C4-2B (cell line): ENCODE measurements around the gene LYPLA2.

ENCODE experiments used
- H3K27ac ChIP-seq: fragments of 450-650 bp; 2 replicates; pipeline ENCODE4 v1.5.1; 2017
- ZFX ChIP-seq: fragments of 450-650 bp; IDR thresholded peaks from 2 replicates; pipeline ENCODE4 v1.6.1; 2017
- TF ChIP-seq, protein P1 (sequence below): fragments of 450-650 bp; conservative IDR thresholded peaks from 2 replicates; pipeline ENCODE4 v1.5.1; 2017; ENCODE audit warnings: mild to moderate bottlenecking

The LYPLA2 gene

DNA sequence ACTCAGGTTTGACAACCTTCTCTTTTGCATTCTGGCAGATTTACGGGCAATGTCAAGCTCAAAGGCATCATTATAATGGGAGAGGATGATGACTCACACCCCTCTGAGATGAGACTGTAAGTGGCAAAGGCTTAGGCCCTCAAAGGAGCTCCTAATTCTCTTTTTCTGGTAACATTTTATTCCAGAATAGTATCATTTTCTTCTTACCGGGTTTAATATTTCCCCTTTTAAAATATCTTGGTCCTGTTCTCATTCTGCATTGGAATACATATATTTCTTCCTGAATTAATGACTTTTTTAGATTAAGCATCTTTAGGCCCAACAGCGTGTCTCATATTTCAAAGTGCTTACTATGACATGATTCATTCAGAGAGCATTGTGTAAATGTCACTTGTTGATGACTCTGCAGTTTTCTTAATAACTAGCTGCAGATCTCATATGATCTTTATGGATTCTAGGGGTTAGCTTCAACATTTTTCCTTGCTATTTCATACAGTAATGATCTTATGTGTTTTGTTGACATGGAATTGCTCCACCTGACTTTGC, 11.0 kb upstream of the LYPLA2 start:
- no peak for TF ChIP-seq ZFX
- TF ChIP-seq, protein P1, sequence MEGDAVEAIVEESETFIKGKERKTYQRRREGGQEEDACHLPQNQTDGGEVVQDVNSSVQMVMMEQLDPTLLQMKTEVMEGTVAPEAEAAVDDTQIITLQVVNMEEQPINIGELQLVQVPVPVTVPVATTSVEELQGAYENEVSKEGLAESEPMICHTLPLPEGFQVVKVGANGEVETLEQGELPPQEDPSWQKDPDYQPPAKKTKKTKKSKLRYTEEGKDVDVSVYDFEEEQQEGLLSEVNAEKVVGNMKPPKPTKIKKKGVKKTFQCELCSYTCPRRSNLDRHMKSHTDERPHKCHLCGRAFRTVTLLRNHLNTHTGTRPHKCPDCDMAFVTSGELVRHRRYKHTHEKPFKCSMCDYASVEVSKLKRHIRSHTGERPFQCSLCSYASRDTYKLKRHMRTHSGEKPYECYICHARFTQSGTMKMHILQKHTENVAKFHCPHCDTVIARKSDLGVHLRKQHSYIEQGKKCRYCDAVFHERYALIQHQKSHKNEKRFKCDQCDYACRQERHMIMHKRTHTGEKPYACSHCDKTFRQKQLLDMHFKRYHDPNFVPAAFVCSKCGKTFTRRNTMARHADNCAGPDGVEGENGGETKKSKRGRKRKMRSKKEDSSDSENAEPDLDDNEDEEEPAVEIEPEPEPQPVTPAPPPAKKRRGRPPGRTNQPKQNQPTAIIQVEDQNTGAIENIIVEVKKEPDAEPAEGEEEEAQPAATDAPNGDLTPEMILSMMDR, result no peak
- no peak overlapping the region for H3K27ac ChIP-seq

DNA sequence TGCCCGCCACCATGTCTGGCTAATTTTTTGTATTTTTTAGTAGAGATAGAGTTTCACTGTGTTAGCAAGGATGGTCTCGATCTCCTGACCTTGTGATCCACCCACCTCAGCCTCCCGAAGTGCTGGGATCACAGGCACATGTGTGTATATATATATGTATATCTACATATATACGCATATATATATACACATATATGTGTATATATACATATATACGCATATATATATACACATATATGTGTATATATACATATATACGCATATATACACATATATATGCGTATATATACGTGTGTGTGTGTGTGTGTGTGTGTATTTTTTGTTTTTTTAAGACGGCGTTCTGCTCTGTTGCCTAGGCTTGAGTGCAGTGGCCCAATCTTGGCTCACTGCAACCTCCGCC, 7.8 kb upstream of the LYPLA2 start:
- H3K27ac ChIP-seq, result peak overlapping the region; percentile 28; the same call in 1 of the 2 replicates

DNA sequence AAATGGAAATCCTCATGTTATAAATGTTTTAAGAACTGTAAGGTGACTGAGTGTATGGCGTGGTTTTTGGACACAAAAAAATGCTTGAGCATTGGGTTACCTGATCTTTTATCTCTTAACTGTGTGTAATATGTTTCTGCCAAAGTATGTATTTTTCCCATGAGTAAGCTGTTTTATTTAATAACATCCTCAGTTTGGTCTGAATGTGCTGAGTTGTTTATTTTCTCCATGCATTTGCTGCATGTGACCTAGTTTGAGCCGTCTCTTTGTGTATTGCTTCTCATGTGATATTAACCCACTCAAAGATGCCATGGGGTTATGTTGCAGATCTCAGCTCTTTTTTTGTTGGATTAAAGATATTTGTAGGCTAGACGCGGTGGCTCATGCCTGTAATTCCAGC, 6.1 kb upstream of the LYPLA2 start:
- TF ChIP-seq, protein P1, result no peak
- TF ChIP-seq ZFX, result no peak
- peak overlapping the region; percentile 90 for H3K27ac ChIP-seq

DNA sequence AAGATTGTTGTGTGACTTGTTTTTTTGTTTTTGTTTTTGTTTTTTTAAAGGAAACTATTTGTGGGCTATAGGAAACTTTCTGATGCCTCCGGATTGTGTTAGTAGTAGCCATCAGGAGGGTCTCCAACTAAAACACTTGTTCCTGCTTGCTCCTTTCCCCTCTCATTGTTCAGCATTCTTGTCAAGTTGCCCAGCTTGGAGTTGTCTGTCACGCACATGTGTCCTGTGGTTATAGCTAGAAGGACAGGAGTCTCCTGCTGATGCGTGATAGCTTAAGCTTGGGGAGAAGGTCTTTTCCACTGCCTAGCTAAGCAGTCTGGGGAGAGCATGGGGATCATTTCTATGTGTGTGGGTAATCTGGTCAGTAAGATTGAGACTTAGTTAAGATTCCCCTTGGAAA, 3.2 kb upstream of the LYPLA2 start:
- no peak for TF ChIP-seq ZFX
- TF ChIP-seq, protein P1, result no peak
- no peak overlapping the region for H3K27ac ChIP-seq

DNA sequence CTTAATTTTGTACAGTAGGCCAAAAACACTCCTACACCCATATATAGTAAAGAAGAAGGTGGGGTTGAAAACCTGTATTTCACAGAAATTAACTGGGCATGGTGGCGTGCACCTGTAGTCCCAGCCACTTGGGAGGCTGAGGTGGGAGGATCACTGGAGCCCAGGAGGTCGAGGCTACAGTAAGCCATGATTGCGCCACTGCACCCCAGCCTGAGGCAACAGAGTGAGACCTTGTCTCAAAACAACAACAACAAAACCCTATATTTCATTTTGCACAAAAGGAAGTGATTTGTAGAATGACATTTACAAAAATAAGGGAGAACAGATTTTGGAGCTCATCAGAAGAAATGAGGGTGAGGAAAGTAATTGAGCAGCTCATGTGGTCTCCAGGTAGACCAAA, 2.2 kb upstream of the LYPLA2 start:
- TF ChIP-seq, protein P1, result no peak
- no peak for TF ChIP-seq ZFX
- no peak overlapping the region for H3K27ac ChIP-seq

DNA sequence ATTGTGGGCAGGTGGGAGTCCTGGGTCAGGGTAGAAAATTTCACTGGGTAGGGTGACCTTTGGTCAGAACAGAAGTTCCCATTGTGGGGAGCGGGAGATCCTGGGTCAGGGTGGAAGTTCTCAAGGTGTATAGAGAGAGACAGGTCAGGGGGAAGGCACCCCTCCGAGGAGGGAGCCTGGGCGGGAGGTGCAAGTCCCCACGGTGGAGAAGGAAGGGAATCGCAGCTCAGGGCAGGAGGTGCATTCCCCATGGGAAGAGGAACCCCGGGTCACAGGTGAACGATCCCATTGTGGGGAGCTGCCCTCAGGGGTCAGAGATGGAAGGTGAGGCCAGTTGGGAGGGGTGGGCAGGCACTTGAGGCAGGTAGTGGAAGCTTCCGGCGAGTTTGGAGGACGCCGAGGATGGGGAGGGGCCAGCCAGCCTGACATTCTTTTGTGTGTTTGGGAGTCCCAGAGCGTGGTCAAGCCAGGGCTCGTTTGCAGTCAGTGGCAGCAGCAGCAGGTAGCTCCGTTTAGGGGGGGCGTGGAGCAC, 637 bp downstream of the LYPLA2 start:
- no peak for TF ChIP-seq ZFX
- TF ChIP-seq, protein P1, result no peak
- H3K27ac ChIP-seq, result peak overlapping the region; percentile 81

DNA sequence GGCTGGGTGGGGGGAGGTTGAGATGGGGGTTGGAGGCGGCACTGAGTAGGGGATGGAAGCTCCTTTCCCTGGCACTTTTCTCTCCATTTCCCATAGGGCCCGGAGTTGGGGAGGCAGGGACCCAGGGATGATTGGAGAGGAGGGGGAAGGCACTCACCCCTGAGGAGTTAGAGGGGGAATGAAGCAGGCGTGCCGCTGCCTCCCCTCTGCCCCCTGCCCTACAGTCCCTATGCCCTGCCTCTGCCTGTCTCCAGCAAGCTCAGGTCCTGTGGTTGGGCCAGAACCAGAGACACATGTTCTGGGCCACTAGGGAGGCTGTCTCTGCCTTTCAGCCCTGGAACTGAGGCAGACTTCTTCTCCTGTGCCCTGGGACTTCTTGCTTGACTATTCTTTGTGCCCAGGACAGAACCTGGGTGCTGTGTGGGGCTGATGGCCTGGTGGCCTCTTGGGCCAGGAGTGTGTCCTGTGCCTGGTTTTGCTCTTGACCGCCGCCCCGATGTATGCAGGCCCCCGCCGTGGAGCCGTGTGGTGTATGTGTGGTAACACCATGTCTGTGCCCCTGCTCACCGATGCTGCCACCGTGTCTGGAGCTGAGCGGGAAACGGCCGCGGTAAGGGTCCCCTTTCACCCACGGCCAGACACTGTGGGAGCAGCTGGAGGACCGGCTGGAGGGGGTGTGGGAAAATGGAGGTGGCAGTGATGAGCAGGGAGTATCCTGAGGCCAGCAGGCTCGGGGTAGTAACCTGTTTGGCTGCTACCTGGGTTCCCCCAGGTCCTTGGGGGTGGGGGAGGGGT, 1.4 kb downstream of the LYPLA2 start:
- TF ChIP-seq, protein P1, result no peak
- no peak for TF ChIP-seq ZFX
- H3K27ac ChIP-seq, result peak overlapping the region; percentile 81
